Erythroblast (primary cell): ENCODE data around the gene NEDD8.
A peak's percentile ranks its signal among the peaks of the same experiment; 100 is the strongest.
"Not testable (repeated sequence)": the region's sequence is repeated elsewhere in the genome, so short reads cannot be mapped to it uniquely, and the experiment has no call there.

Experiments
- DNase-seq, 2 experiments: peaks; one replicate each; lab custom pipeline; 2025; lab: John Stamatoyannopoulos, UW
- GATA1 ChIP-seq: IDR thresholded peaks from 2 replicates; pipeline ENCODE4 v1.6.1; 2011; ENCODE audit warnings: low read depth, mild to moderate bottlenecking, control low read depth, low read length, moderate library complexity
- POLR2A ChIP-seq: IDR thresholded peaks from 2 replicates; pipeline ENCODE4 v1.6.1; 2011; ENCODE audit warnings: mild to moderate bottlenecking, low read length

NEDD8 gene

GRCh38 chr14:24234095-24235005, 2.2 kb upstream of the NEDD8 start:
- TF ChIP-seq POLR2A, result peak; percentile 16
- no peak for TF ChIP-seq GATA1
- DNase-seq, result peak in 1 of 2 experiments; percentile 19

- TF ChIP-seq POLR2A (no peak), GATA1 (no peak)
- DNase-seq, result peak in 1 of 2 experiments; percentile 35
These were observed 1.3 kb upstream of the NEDD8 start for GRCh38 chr14:24233538-24233866.

- peak in 1 of 2 experiments; percentile 54 for DNase-seq
- no peak for TF ChIP-seq GATA1
- peak; percentile 46 for TF ChIP-seq POLR2A
These were observed 724 bp upstream of the NEDD8 start, which contains the start of gene GMPR2 for GRCh38 chr14:24232645-24233537. TSS of gene GMPR2 (plus strand) at chr14:24232929. CDS start at chr14:24233254, 325 bp downstream.

GRCh38 chr14:24231263-24232120, 675 bp downstream of the NEDD8 start:
- DNase-seq, result peak; percentile 44 to 61
- TF ChIP-seq POLR2A (no peak), GATA1 (no peak)

GRCh38 chr14:24228902-24229301, 3.3 kb downstream of the NEDD8 start:
- no peak for DNase-seq
- TF ChIP-seq GATA1, result no peak
- TF ChIP-seq POLR2A, result no peak

- no peak for TF ChIP-seq GATA1
- no peak for TF ChIP-seq POLR2A
- no peak for DNase-seq
These were observed 5.7 kb downstream of the NEDD8 start for GRCh38 chr14:24226473-24226872.

GRCh38 chr14:24224618-24225071, 7.5 kb downstream of the NEDD8 start:
- TF ChIP-seq POLR2A (no peak), GATA1 (no peak)
- no peak for DNase-seq

GRCh38 chr14:24222987-24223386, 9.2 kb downstream of the NEDD8 start:
- not testable (repeated sequence) for DNase-seq

- TF ChIP-seq GATA1 (no peak), POLR2A (no peak)
- DNase-seq, result no peak
These were observed 12.6 kb downstream of the NEDD8 start for GRCh38 chr14:24219521-24219920.

- no peak for DNase-seq
- TF ChIP-seq GATA1 (no peak), POLR2A (no peak)
These were observed 13.1 kb downstream of the NEDD8 start for GRCh38 chr14:24219080-24219479.

- not testable (repeated sequence) for DNase-seq
These were observed 15.3 kb downstream of the NEDD8 start for GRCh38 chr14:24216876-24217275.

- DNase-seq, result no peak
- TF ChIP-seq POLR2A, result no peak
- TF ChIP-seq GATA1, result no peak
These were observed 15.8 kb downstream of the NEDD8 start for GRCh38 chr14:24216345-24216699.
